H9 (cell line): ENCODE data around the gene VPS18. TPM values are rescaled to one million over a fixed set of nuclear protein-coding genes. Genes with fewer than 3 reads are reported as not detected.

Experiments
- DNase-seq: peaks from one replicate; pipeline ENCODE4 v3.0.0-alpha.2; 2017
- H2AFZ ChIP-seq: one replicate; pipeline ENCODE4 v1.6.1; 2013; ENCODE audit warnings: mild to moderate bottlenecking, low read length, control low read depth, moderate library complexity
- H2AK5ac ChIP-seq: 2 replicates; pipeline ENCODE4 v1.6.1; 2013; ENCODE audit warnings: low read length, control low read depth, mixed read lengths; ENCODE audit not compliant: insufficient read length
- H2BK120ac ChIP-seq: one replicate; pipeline ENCODE4 v1.6.1; 2013; ENCODE audit warnings: low read depth, mild to moderate bottlenecking, low read length, control low read depth, inconsistent platforms; ENCODE audit not compliant: poor library complexity, severe bottlenecking
- H2BK12ac ChIP-seq: 2 replicates; pipeline ENCODE4 v1.6.1; 2013; ENCODE audit warnings: low read length, control low read depth, mixed read lengths, low read depth; ENCODE audit not compliant: insufficient read length
- H2BK15ac ChIP-seq: 2 replicates; pipeline ENCODE4 v1.6.1; 2013; ENCODE audit warnings: low read depth, low read length, control low read depth
- H2BK20ac ChIP-seq: one replicate; pipeline ENCODE4 v1.6.1; 2013; ENCODE audit warnings: low read depth, mild to moderate bottlenecking, low read length, control low read depth, inconsistent platforms; ENCODE audit not compliant: poor library complexity, severe bottlenecking
- H2BK5ac ChIP-seq: 2 replicates; pipeline ENCODE4 v1.6.1; 2013; ENCODE audit warnings: low read length, control low read depth, mixed read lengths; ENCODE audit not compliant: insufficient read length
- H3K14ac ChIP-seq: 2 replicates; pipeline ENCODE4 v1.6.1; 2013; ENCODE audit warnings: low read length, control low read depth; ENCODE audit not compliant: insufficient read depth
- H3K18ac ChIP-seq: 2 replicates; pipeline ENCODE4 v1.6.1; 2013; ENCODE audit warnings: low read depth, mild to moderate bottlenecking, mixed read lengths, low read length, control low read depth; ENCODE audit not compliant: insufficient read length
- H3K23ac ChIP-seq: 2 replicates; pipeline ENCODE4 v1.6.1; 2013; ENCODE audit warnings: low read length, control low read depth, mixed read lengths, low read depth; ENCODE audit not compliant: insufficient read length
- H3K23me2 ChIP-seq: 2 replicates; pipeline ENCODE4 v1.6.1; 2013; ENCODE audit warnings: low read depth, mild to moderate bottlenecking, mixed read lengths, low read length, control low read depth; ENCODE audit not compliant: insufficient read length, poor library complexity, severe bottlenecking
- H3K27ac ChIP-seq: 2 replicates; pipeline ENCODE4 v1.5.1; 2013; ENCODE audit warnings: low read length, control low read depth, mixed read lengths, low read depth; ENCODE audit not compliant: insufficient read length
- H3K27me3 ChIP-seq: 2 replicates; pipeline ENCODE4 v1.6.1; 2013; ENCODE audit warnings: low read length, control low read depth, inconsistent platforms; ENCODE audit not compliant: insufficient read depth
- H3K4ac ChIP-seq: 2 replicates; pipeline ENCODE4 v1.6.1; 2013; ENCODE audit warnings: low read depth, mild to moderate bottlenecking, control low read depth, inconsistent platforms, low read length, moderate library complexity
- H3K4me1 ChIP-seq: 2 replicates; pipeline ENCODE4 v1.6.1; 2013; ENCODE audit warnings: low read length, control low read depth, inconsistent platforms; ENCODE audit not compliant: insufficient read depth
- H3K4me2 ChIP-seq: 2 replicates; pipeline ENCODE4 v1.6.1; 2013; ENCODE audit warnings: low read length, control low read depth, mixed read lengths; ENCODE audit not compliant: insufficient read length, insufficient read depth
- H3K56ac ChIP-seq: 2 replicates; pipeline ENCODE4 v1.6.1; 2013; ENCODE audit warnings: low read depth, mild to moderate bottlenecking, mixed read lengths, low read length, control low read depth; ENCODE audit not compliant: insufficient read length
- H3K79me1 ChIP-seq: 2 replicates; pipeline ENCODE4 v1.6.1; 2013; ENCODE audit warnings: low read depth, mild to moderate bottlenecking, moderate library complexity, low read length, control low read depth, inconsistent platforms; ENCODE audit not compliant: insufficient read depth, poor library complexity, severe bottlenecking
- H3K79me2 ChIP-seq: 2 replicates; pipeline ENCODE4 v1.6.1; 2013; ENCODE audit warnings: low read length, control low read depth, inconsistent platforms; ENCODE audit not compliant: insufficient read depth
- H3K9ac ChIP-seq: 2 replicates; pipeline ENCODE4 v1.6.1; 2013; ENCODE audit warnings: low read length, control low read depth, mixed read lengths; ENCODE audit not compliant: insufficient read length; ENCODE audit errors: extremely low read depth
- H3K9me3 ChIP-seq: one replicate; pipeline ENCODE4 v1.6.1; 2013; ENCODE audit warnings: low read depth, low read length, inconsistent platforms; ENCODE audit not compliant: control insufficient read depth
- H3T11ph ChIP-seq: one replicate; pipeline ENCODE4 v1.6.1; 2013; ENCODE audit warnings: mild to moderate bottlenecking, low read length, control low read depth, inconsistent platforms
- H4K20me1 ChIP-seq: one replicate; pipeline ENCODE4 v1.6.1; 2013; ENCODE audit not compliant: control insufficient read depth, insufficient read length, insufficient read depth
- H4K5ac ChIP-seq: 2 replicates; pipeline ENCODE4 v1.6.1; 2013; ENCODE audit warnings: low read depth, mild to moderate bottlenecking, mixed read lengths, low read length, control low read depth; ENCODE audit not compliant: insufficient read length
- H4K8ac ChIP-seq: replicated peaks from 2 replicates; pipeline ENCODE4 v1.6.1; 2013; ENCODE audit warnings: low read length, control low read depth, mixed read lengths, low read depth; ENCODE audit not compliant: insufficient read length
- H4K91ac ChIP-seq: 2 replicates; pipeline ENCODE4 v1.6.1; 2013; ENCODE audit warnings: low read depth, mild to moderate bottlenecking, moderate library complexity, mixed read lengths, low read length, control low read depth; ENCODE audit not compliant: insufficient read length
- H3K27ac Mint-ChIP-seq, 3 experiments: 2 replicates in 2 of 3; 3 replicates in 1 of 3; pipeline ENCODE4 v1.8.0; 2020 to 2021; ENCODE audit warnings: mixed read lengths in 3 of 3, mild to moderate bottlenecking in 1 of 3, moderate library complexity in 1 of 3
- H3K27me3 Mint-ChIP-seq: 2 replicates; pipeline ENCODE4 v1.8.0; 2021; ENCODE audit warnings: low read depth, mild to moderate bottlenecking, moderate library complexity, mixed read lengths
- H3K36me3 Mint-ChIP-seq, 3 experiments: 2 replicates in 2 of 3; 3 replicates in 1 of 3; pipeline ENCODE4 v1.8.0; 2020 to 2021; ENCODE audit warnings: low read depth in 3 of 3, mixed read lengths in 3 of 3; ENCODE audit not compliant: insufficient read depth in 1 of 3
- H3K4me1 Mint-ChIP-seq, 2 experiments: 2 replicates each; pipeline ENCODE4 v1.8.0; 2020; ENCODE audit warnings: mixed read lengths in 2 of 2
- H3K4me3 Mint-ChIP-seq, 2 experiments: 2 replicates in 1 of 2; 3 replicates in 1 of 2; pipeline ENCODE4 v1.8.0; 2020 to 2021; ENCODE audit warnings: mild to moderate bottlenecking in 2 of 2, mixed read lengths in 2 of 2, moderate library complexity in 1 of 2
- H3K9me3 Mint-ChIP-seq, 2 experiments: 2 replicates in 1 of 2; 3 replicates in 1 of 2; pipeline ENCODE4 v1.8.0; 2020; ENCODE audit warnings: mild to moderate bottlenecking in 2 of 2, mixed read lengths in 2 of 2, moderate library complexity in 1 of 2
- WGBS: extraction: QIAGEN DNeasy Blood & Tissue Kit; methylation state at CpG from one replicate; pipeline ENCODE4 v1.1.7; 2013; ENCODE audit warnings: missing lambda C conversion rate, low lambda C conversion rate, mixed read lengths; ENCODE audit not compliant: insufficient read length; ENCODE audit errors: extremely low coverage; 5-methylcytosine and 5-hydroxymethylcytosine counted together
- total RNA-seq: library from RNA; stranded (reverse); gene quantifications from 2 replicates; pipeline ENCODE4 v1.2.1, GENCODE V29; 2021
- TF ChIP-seq, protein P1 (sequence below): fragments of 200-600 bp; sonication (generic); conservative IDR thresholded peaks from 3 replicates; pipeline ENCODE4 v1.8.0; 2021; ENCODE audit warnings: antibody characterized with exemption, mild to moderate bottlenecking

Gene VPS18
- total RNA-seq, 1 experiment from 2014 or later = 45.0 TPM

- H2BK20ac ChIP-seq = no peak overlapping the region
- no peak overlapping the region for H3K4me2 ChIP-seq
- Mint-ChIP-seq H3K27me3 (peaks cover 2% of the 10 kb centered on the region), H3K36me3 (no peaks in the 10 kb centered on the region), H3K27ac (peak overlapping the region in 1 of 3 experiments; percentile 39; a peak in 2 of 7 replicates), H3K9me3 (no peaks in the 10 kb centered on the region; a peak in 1 of 5 replicates), H3K4me3 (no peak overlapping the region), H3K4me1 (peaks cover 19 to 34% of the 10 kb centered on the region in 2 experiments)
- H3K9me3 ChIP-seq = no peaks in the 10 kb centered on the region
- H3K4ac ChIP-seq = no peak overlapping the region
- no peak overlapping the region for H2BK120ac ChIP-seq
- H4K5ac ChIP-seq = no peak overlapping the region
- no CpG with 5 or more reads among the region's 1 CpG for WGBS
- no peak overlapping the region for H3K27ac ChIP-seq
- DNase-seq = no peak
- no peak overlapping the region for H3K9ac ChIP-seq
- no peak overlapping the region for H4K91ac ChIP-seq
- H3K23ac ChIP-seq = no peak overlapping the region
- H3K56ac ChIP-seq = no peak overlapping the region
- no peak overlapping the region for H2BK5ac ChIP-seq
- H4K20me1 ChIP-seq = no peaks in the 10 kb centered on the region
- no peak overlapping the region for H2BK12ac ChIP-seq
- no peak overlapping the region for H3K18ac ChIP-seq
- H3K14ac ChIP-seq = no peak overlapping the region
- no peak overlapping the region for H2AFZ ChIP-seq
- H2AK5ac ChIP-seq = no peak overlapping the region
- H4K8ac ChIP-seq = no peak overlapping the region
- H3T11ph ChIP-seq = no peak overlapping the region
- TF ChIP-seq, protein P1, sequence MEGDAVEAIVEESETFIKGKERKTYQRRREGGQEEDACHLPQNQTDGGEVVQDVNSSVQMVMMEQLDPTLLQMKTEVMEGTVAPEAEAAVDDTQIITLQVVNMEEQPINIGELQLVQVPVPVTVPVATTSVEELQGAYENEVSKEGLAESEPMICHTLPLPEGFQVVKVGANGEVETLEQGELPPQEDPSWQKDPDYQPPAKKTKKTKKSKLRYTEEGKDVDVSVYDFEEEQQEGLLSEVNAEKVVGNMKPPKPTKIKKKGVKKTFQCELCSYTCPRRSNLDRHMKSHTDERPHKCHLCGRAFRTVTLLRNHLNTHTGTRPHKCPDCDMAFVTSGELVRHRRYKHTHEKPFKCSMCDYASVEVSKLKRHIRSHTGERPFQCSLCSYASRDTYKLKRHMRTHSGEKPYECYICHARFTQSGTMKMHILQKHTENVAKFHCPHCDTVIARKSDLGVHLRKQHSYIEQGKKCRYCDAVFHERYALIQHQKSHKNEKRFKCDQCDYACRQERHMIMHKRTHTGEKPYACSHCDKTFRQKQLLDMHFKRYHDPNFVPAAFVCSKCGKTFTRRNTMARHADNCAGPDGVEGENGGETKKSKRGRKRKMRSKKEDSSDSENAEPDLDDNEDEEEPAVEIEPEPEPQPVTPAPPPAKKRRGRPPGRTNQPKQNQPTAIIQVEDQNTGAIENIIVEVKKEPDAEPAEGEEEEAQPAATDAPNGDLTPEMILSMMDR = no peak
- no peaks in the 10 kb centered on the region; the same call in 1 of the 2 replicates for H3K4me1 ChIP-seq
- no peaks in the 10 kb centered on the region for H3K79me2 ChIP-seq
- no peak overlapping the region for H2BK15ac ChIP-seq
- no peaks in the 10 kb centered on the region for H3K27me3 ChIP-seq
- no peaks in the 10 kb centered on the region for H3K79me1 ChIP-seq
- H3K23me2 ChIP-seq = peaks cover 3% of the 10 kb centered on the region
These were observed 23.5 kb upstream of the VPS18 start for GRCh38 chr15:40870716-40871115.
